PC-3 (cell line): ENCODE data around the gene TMEM114. TPM values are rescaled to one million over a fixed set of nuclear protein-coding genes. Genes with fewer than 3 reads are reported as not detected.

Source experiments
- ATAC-seq: fragments of 200-7000 bp; cut with Tn5 transposase; 2 replicates; pipeline ENCODE4 v1.9.1; 2020; ENCODE audit warnings: mild to moderate bottlenecking, moderate library complexity
- BruUV-seq: library from RNA; stranded (reverse); fragments of 400-500 nt; replicated peaks from 2 replicates; lab custom pipeline; 2021; lab: Mats Ljungman, UMichigan
- CTCF ChIA-PET: fragments of 300-600 bp; sonication (Branson Sonifier 250); formaldehyde crosslinking; loops from one replicate; lab custom pipeline; 2022; ENCODE audit warnings: antibody characterized with exemption; lab: Charles Lee
- POLR2A ChIA-PET: fragments of 300-600 bp; sonication (Branson Sonifier 250); formaldehyde crosslinking; loops from one replicate; lab custom pipeline; 2022; ENCODE audit warnings: antibody characterized with exemption; ENCODE audit not compliant: unreplicated experiment; lab: Charles Lee
- DNase-seq: peaks from one replicate; pipeline ENCODE4 v3.0.0-alpha.2; 2015
- H2AFZ ChIP-seq: fragments of 300-600 bp; sonication (generic); 2 replicates; pipeline ENCODE4 v1.6.0; 2016; ENCODE audit warnings: antibody characterized with exemption, low read length
- H3F3A ChIP-seq: fragments of 300-600 bp; sonication (generic); one replicate; pipeline ENCODE4 v1.6.0; 2017; ENCODE audit warnings: antibody characterized with exemption, low read length, control low read depth, mild to moderate bottlenecking; ENCODE audit not compliant: unreplicated experiment
- H3K27ac ChIP-seq: fragments of 300-600 bp; sonication (generic); 2 replicates; pipeline ENCODE4 v1.5.1; 2016; ENCODE audit warnings: mild to moderate bottlenecking, low read length
- H3K27me3 ChIP-seq: fragments of 300-600 bp; sonication (generic); 2 replicates; pipeline ENCODE4 v1.6.1; 2016; ENCODE audit warnings: low read length, mixed read lengths
- H3K36me3 ChIP-seq: fragments of 300-600 bp; sonication (generic); 2 replicates; pipeline ENCODE4 v1.6.1; 2016; ENCODE audit warnings: low read depth, mixed run types, low read length, mixed read lengths
- H3K4me1 ChIP-seq: fragments of 300-600 bp; sonication (generic); 2 replicates; pipeline ENCODE4 v1.5.1; 2016; ENCODE audit warnings: low read length; ENCODE audit not compliant: insufficient read depth
- H3K4me2 ChIP-seq: fragments of 300-600 bp; sonication (generic); 2 replicates; pipeline ENCODE4 v1.6.0; 2016; ENCODE audit warnings: low read length
- H3K4me3 ChIP-seq: fragments of 300-600 bp; sonication (generic); 2 replicates; pipeline ENCODE4 v1.5.1; 2016; ENCODE audit warnings: mild to moderate bottlenecking, low read length, mixed read lengths
- H3K79me2 ChIP-seq: fragments of 300-600 bp; sonication (generic); 2 replicates; pipeline ENCODE4 v1.6.1; 2017; ENCODE audit warnings: low read length, mixed read lengths
- H3K9ac ChIP-seq: fragments of 300-600 bp; sonication (generic); 2 replicates; pipeline ENCODE4 v1.6.0; 2016; ENCODE audit warnings: mild to moderate bottlenecking, low read length
- H3K9me2 ChIP-seq: fragments of 300-600 bp; sonication (generic); replicated peaks from 2 replicates; pipeline ENCODE4 v1.6.1; 2016; ENCODE audit warnings: mixed run types, low read length, mixed read lengths
- H3K9me3 ChIP-seq: fragments of 300-600 bp; sonication (generic); 2 replicates; pipeline ENCODE4 v1.6.1; 2016; ENCODE audit warnings: low read length, mixed read lengths
- H4K20me1 ChIP-seq: fragments of 300-600 bp; sonication (generic); 2 replicates; pipeline ENCODE4 v1.6.1; 2016; ENCODE audit warnings: low read length, mixed read lengths
- CTCF ChIP-seq: fragments of 300-600 bp; sonication (generic); conservative IDR thresholded peaks from 2 replicates; pipeline ENCODE4 v1.5.1; 2017; ENCODE audit warnings: antibody characterized with exemption, low read depth, mild to moderate bottlenecking, low read length
- EZH2 ChIP-seq: fragments of 300-600 bp; sonication (generic); IDR thresholded peaks from one replicate; pipeline ENCODE4 v1.6.1; 2017; ENCODE audit warnings: antibody characterized with exemption, mild to moderate bottlenecking, low read length; ENCODE audit not compliant: unreplicated experiment
- EZH2phosphoT487 ChIP-seq: fragments of 300-600 bp; sonication (generic); IDR thresholded peaks from 2 replicates; pipeline ENCODE4 v1.6.1; 2018; ENCODE audit warnings: mild to moderate bottlenecking, antibody characterized with exemption, low read length, borderline replicate concordance
- intact Hi-C: fragments of 100-400 bp; cut with micrococcal nuclease; formaldehyde crosslinking; loops from 2 replicates; pipeline ENCODE4 v1.9.0; 2023
- total RNA-seq: library from RNA; depleted of rRNA; stranded (reverse); fragments of >200 nt; gene quantifications from 2 replicates; pipeline ENCODE4 v1.2.3, GENCODE V29; 2014

The TMEM114 gene
- total RNA-seq, 1 experiment from 2014 or later: not detected

- POLR2A ChIA-PET: no interaction called here
- Histone ChIP-seq H3K9me3 (no peaks in the 10 kb centered on the region), H3F3A (no peaks in the 10 kb centered on the region), H3K4me1 (no peaks in the 10 kb centered on the region), H3K4me2 (no peak overlapping the region), H2AFZ (no peak overlapping the region), H3K9ac (no peak overlapping the region), H3K27me3 (peaks cover 41% of the 10 kb centered on the region), H3K9me2 (no peaks in the 10 kb centered on the region), H3K4me3 (no peak overlapping the region), H4K20me1 (no peaks in the 10 kb centered on the region), H3K27ac (no peak overlapping the region), H3K79me2 (no peaks in the 10 kb centered on the region), H3K36me3 (no peaks in the 10 kb centered on the region)
- ATAC-seq (no peak), DNase-seq (no peak)
- no TSS peak for BruUV-seq
- CTCF ChIA-PET: no interaction called here
- intact Hi-C loops: no loop called here
- TF ChIP-seq EZH2phosphoT487 (no peak), CTCF (no peak), EZH2 (no peak)
Measured at GRCh38 chr16:8547762-8548161, 42.5 kb downstream of the TMEM114 start.

GRCh38 chr16:8544406-8544805 is 45.9 kb downstream of the TMEM114 start:
- no peak for TF ChIP-seq EZH2phosphoT487
- no peak for TF ChIP-seq EZH2
- TF ChIP-seq CTCF: no peak
- CTCF ChIA-PET: no interaction called here
- no peak for DNase-seq
- H3K27ac ChIP-seq: no peak overlapping the region
- no TSS peak for BruUV-seq
- H3K9me3 ChIP-seq: no peaks in the 10 kb centered on the region
- peaks cover 25% of the 10 kb centered on the region for H3K27me3 ChIP-seq
- H3K9ac ChIP-seq: no peak overlapping the region
- no peaks in the 10 kb centered on the region for H3F3A ChIP-seq
- H3K4me2 ChIP-seq: no peak overlapping the region
- no peaks in the 10 kb centered on the region for H3K4me1 ChIP-seq
- no peaks in the 10 kb centered on the region for H3K9me2 ChIP-seq
- H3K79me2 ChIP-seq: no peaks in the 10 kb centered on the region
- H2AFZ ChIP-seq: no peak overlapping the region
- H4K20me1 ChIP-seq: no peaks in the 10 kb centered on the region
- POLR2A ChIA-PET: no interaction called here
- no peak overlapping the region for H3K4me3 ChIP-seq
- no peaks in the 10 kb centered on the region for H3K36me3 ChIP-seq
- intact Hi-C loops: no loop called here
- no peak for ATAC-seq

GRCh38 chr16:8543258-8543657 is 47.1 kb downstream of the TMEM114 start:
- ChIA-PET POLR2A (no interaction called here), CTCF (no interaction called here)
- H2AFZ ChIP-seq: no peak overlapping the region
- DNase-seq (no peak), ATAC-seq (no peak)
- no peaks in the 10 kb centered on the region for H3F3A ChIP-seq
- no peak overlapping the region for H3K27ac ChIP-seq
- H3K4me3 ChIP-seq: no peak overlapping the region
- no TSS peak for BruUV-seq
- H3K4me2 ChIP-seq: no peak overlapping the region
- H3K9me3 ChIP-seq: no peaks in the 10 kb centered on the region
- TF ChIP-seq CTCF: no peak
- no peak for TF ChIP-seq EZH2
- TF ChIP-seq EZH2phosphoT487: no peak
- no peaks in the 10 kb centered on the region for H3K36me3 ChIP-seq
- H3K4me1 ChIP-seq: no peaks in the 10 kb centered on the region
- no peak overlapping the region for H3K9ac ChIP-seq
- H3K79me2 ChIP-seq: no peaks in the 10 kb centered on the region
- intact Hi-C loops: no loop called here
- no peaks in the 10 kb centered on the region for H4K20me1 ChIP-seq
- no peaks in the 10 kb centered on the region for H3K9me2 ChIP-seq
- peaks cover 22% of the 10 kb centered on the region for H3K27me3 ChIP-seq
